GM18526 (cell line): Measurements from ENCODE around the gene TMEM72.

Source experiments
- POLR2A ChIP-seq: IDR thresholded peaks from 3 replicates; pipeline ENCODE4 v1.6.1; 2011; ENCODE audit not compliant: insufficient read length; ENCODE audit errors: extremely low read depth

Gene TMEM72

DNA sequence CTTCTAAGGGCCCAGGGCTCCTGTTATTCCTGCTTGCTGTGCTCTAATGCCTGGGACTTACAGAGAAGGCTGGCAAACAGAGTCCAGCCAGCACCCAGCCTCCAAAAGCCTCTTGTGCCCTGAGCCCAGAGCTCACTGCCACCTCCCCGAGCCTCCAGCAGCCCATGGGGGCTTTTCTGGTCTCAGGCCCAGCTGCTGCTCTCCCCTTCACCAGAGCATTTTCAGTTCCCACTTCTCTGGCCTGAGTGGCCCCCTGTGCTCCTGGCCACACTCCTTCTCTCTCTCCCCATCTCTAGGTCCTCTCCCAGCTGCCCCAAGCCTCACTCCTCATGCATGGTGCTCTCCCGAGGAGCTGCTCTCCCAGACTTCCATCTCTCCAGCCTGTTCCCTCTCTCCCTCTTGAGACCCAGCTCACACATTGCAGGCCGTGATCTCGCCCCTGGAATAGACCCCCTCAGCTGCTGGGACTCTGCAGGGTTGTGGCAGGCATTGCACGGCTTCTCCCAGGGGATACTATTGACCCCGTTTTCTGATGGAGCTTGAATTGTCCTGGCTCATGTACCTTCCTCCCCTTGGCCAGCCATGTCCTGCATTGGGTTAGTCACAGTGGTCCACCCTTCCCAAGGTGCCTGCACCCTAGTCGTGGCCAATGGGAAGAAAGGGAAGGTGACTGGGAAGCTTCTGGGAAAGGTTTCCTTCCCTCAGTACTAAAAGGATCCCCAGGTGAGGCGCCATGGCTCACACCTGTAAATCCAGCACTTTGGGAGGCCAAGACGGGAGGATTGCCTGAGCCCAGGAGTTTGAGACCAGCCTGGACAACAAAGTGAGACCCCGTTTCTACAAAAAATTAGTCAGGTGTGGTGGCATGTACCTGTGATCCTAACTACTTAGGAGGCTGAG, 39.4 kb downstream of the TMEM72 start:
- no peak for TF ChIP-seq POLR2A

DNA sequence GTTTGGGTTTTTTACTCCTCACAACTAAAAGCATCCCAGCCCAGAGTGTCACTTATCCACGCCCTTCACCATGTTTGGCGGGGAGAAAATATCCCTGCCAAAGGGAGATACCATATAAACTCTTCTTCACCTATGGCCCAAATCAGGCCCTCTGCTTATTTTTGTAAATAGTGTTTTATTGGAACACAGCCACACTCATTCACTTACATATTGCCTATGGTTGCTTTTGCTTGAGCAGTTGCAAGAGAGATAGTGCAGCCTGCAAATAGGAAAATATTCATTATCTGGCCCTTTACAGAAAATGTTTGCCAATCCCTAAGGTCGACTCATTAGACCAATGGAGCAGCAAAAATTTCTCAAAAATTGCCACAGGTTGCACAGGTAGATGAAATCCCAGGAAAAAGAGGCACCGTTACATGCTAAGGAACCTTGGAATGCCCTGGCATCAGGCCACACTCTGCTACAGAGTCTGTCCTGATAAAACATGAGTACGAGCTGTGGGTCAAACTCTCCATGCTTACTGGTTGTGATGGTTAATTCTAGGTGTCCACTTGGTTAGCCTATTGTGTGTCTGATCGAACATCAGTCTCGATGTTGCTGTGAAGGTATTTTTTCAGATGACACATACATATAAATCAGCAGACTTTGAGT, 40.6 kb downstream of the TMEM72 start:
- no peak for TF ChIP-seq POLR2A

DNA sequence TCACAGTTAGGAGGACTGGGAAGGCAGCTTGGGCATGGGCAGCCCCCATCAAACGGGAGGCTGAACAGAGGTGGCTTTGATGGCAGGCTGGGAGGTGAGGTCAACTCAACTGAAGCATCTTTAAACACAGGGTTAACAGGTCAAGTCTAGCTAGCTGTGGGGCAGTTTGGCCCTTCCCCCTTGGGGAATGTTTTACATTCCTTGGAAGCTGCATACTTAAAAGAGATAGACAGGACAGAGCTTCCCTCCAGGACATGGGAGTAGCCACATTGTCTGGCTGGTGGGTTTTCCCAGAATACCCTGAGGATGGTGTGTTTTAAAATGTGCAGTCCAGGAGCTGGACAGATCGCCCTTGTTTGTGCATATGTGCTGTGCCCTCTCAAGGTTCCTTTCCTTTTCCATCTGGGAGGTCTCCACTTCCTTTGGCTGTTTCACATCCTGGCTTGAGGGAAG, 41.7 kb downstream of the TMEM72 start:
- no peak for TF ChIP-seq POLR2A

DNA sequence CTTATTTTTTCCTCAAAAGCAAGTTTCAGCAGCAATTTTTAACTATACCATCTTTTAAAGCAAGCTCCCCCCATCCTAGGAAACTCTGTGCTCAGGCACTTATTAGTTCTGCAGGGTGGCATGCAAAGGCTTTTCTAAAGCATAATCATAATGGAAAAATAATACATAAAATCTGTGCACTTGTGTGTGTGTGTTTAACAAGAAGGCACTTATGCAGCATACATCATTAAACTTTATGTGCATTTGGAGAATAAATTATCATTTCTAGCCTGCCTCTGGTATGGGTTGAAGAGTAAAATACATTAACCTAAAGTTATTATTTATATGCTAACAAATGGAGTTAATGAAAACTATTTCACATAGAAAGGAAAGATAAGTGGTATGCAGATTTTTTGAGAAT, 42.9 kb downstream of the TMEM72 start:
- no peak for TF ChIP-seq POLR2A

DNA sequence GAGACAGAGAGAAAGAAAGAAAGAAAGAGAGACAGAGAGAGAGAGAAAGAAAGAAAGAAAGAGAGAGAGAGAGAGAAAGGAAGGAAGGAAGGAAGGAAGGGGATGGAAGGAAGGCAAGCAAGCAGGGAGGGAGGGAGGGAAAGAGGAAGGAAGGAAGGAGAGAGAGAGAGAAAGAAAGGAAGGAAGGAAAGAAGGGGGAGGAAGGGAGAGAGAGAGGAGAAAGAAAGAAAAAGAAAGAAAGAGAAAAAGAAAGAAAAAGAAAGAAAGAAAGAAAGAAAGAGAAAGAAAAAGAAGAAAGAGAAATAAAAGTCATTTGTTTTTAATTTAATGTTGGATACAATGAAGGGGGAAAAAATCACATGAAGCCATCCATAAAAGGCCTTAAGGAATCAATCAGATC, 43.8 kb downstream of the TMEM72 start:
- TF ChIP-seq POLR2A, result no peak

DNA sequence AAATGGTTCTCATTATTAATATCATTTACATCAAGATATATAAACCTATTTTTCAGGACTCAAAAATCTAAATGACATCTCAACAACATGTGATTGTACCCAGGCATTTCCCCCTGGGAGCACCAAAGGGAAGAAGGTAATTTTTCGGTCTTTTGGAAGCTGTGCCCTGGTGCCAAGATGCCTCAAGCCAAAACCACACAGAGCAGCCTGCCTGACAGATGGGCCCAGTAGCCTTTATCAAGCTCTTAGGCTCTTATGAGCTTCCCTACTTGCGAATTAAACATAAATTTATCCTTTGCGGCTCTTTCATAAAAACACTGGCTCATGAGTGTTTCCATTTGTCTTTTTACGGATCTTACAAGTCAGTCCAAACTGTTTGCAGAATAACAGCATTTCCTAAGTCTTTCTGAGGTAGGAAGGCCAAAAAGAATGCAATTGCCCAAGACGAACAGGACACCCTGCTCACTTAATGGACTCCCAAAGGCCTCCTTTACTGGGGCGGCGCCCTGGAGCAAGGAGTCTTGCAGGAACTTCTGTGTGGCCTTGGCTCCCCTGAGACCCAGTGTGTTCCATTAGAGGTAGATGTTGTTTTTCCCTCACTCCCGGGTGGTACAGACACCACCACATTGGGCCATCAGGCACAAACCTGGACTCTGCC, 44.4 kb downstream of the TMEM72 start:
- TF ChIP-seq POLR2A, result no peak

DNA sequence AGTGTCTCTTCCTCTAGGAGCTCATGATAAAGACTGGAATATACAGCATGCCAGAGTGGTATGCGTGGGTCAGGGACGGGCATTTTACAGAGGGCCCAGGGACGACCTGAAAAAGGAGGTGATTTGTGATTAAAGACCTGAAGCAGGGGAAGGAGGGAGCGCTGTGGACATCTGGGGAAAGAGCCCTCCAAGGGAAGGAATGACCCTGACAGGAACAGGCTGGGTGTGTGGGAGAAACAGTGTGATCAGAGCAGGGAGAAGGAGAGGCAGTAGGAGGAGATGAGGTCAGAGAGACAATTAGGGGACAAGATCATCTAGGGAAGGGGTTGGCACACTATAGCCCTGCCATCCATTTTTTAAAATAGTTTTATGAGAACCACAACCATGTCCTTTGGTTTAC, 45.1 kb downstream of the TMEM72 start:
- no peak for TF ChIP-seq POLR2A

DNA sequence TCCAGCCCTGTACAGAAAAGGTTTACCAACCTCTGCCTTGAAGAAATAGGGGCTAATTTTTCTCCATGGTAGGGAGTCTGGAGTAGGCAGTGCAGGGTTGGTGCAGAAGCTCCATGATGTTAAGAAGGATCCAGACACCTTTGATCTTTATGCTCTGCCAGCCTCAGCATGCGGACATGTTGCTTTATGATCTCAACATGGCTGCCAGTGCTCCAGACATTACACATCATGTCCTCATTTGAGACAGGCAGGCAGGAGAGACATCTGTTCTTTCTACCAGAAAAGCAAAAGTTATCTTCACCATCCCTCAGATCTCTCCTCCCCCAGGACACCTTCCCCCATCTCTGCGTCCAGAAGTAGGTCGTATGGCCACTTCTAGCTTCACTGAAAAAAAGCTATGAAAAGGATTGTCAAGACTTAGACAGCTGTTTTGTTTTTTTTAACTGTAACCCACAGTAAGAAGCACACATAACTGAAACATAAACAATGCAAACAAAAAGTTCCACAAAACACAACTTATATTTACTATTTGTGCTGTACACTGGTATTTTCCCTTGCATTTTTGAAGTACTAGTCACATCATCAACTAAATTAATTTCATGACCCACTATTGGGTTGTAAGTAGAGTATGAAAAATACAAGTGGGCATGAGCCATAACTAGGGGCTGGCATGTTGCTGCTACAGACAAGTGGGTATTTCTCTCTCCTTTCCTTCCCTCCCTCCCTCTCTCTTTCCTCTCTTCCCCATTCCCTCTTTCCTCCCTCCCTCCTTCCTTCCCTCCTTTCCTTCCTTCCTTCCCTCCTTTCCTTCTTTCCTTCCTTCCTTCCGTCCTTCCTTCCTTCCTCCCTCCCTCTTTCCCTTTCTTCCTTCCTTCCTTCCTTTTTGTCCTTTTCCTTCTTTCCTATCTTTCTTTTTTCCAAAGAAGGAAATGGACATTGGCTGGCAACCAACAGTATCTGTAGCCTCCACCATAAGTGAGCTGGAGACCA, 45.9 kb downstream of the TMEM72 start:
- no peak for TF ChIP-seq POLR2A

DNA sequence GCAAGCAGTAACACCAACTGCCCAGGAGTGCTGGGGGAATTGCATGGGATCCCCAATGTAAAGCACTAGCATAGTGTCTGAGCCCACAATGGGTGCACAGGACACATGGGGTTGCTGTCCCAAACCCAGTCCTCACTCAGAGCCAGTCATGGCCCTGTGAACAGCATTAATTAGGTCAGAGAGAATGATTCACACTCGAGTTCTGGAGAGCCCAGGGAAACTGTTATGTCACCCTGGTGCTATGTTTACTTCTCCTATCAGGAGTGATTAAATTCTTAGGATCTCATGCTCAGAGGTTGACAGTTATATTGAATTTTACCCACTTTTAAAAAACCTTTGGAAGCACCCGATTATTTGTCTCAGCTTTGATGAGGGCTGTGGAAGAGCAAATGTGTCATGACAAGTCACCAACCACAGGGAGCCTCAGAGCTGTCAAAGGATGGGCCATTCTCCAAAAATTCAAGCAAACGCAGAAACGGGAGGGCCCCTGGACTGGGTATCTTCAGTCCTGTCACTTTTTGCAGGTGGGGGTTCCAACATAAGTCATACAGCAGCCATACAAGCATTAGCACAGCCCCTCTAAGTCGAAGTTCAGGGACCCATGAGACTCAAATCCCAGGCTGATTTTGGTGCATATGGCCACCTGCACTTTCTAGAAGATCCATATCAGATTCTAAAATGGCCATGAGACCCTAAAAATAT, 47.2 kb downstream of the TMEM72 start:
- no peak for TF ChIP-seq POLR2A

DNA sequence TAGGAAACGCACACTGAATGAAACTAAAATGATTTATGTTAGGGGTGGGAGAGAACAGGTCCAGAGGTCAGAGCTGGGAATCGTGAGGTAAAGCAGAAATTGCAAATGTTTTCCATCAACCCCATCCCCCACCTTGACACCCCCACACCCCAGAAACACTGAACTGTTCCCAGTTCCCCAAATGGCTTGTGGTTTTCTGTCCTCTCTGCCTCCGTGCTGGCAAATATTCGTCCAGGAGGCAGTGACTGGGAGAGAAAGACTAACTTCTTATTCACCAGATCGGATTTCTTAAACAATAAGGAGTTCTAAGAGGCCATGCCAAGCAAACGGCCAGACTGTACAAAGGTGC, 47.7 kb downstream of the TMEM72 start:
- TF ChIP-seq POLR2A, result no peak

DNA sequence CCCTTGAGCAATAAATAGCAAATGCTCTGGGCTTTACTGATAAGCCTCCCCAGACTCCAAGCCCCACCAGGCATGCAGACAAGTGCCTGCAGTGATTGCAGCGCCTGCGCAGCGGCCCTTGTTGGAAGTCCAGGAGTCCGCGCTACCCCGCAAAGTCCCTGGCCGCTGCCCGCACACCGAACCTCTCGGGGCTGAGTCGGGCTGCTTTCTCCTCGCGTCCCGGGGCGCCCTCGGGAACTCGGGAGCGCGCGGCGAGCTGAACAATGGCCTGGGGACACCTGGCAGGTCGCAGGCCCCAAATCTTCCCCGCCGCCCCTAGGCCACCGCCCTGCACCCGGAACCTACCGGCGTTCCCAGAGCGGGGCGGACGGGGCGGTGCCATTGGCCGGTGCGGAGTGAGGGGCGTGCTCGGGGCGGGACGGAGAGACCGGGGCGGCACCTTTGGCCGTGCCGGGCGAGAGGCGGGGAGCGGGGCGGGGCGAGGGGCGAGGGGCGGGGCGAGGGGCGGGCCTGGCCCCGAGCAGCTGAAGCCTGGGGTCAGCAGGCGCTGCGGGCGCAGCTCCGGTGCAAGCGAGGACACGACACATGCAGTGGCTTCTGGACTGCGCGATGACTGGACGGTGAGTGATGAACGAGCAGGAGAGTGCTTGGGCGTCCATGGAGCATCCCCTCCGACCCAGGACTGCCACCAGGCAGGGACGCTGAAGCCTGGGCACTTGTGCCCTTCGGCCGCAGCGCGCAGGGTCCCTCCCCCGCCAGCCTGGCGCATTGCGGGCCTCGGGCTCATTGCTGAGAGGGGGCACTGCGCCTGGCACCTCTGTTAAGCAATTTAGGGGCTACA, 48.3 kb downstream of the TMEM72 start, which contains the start of gene RASSF4:
RASSF4 (plus strand) TSS at position 556 of the 841 bp plus-strand sequence. CDS start 10,401 bp downstream, outside the sequence.
- peak; percentile 90 for TF ChIP-seq POLR2A

DNA sequence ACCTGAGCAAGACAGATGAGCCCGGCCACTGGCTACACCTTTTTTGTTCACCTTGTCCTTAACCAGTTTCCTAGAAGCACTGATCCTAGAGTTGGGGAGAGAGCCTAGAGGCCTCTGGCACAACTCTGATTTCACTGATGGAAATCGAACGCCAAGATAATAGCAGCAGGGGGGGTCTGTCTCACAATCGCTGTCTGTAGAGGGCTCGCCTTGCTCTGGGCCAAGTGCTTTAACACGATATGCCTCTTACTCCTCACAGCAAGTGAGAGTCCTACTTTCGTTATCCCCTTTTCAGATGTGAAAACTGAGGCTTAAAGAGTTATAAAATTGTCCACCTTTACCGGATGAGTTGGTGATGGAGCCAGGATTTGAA, 48.9 kb downstream of the TMEM72 start:
- TF ChIP-seq POLR2A, result no peak

DNA sequence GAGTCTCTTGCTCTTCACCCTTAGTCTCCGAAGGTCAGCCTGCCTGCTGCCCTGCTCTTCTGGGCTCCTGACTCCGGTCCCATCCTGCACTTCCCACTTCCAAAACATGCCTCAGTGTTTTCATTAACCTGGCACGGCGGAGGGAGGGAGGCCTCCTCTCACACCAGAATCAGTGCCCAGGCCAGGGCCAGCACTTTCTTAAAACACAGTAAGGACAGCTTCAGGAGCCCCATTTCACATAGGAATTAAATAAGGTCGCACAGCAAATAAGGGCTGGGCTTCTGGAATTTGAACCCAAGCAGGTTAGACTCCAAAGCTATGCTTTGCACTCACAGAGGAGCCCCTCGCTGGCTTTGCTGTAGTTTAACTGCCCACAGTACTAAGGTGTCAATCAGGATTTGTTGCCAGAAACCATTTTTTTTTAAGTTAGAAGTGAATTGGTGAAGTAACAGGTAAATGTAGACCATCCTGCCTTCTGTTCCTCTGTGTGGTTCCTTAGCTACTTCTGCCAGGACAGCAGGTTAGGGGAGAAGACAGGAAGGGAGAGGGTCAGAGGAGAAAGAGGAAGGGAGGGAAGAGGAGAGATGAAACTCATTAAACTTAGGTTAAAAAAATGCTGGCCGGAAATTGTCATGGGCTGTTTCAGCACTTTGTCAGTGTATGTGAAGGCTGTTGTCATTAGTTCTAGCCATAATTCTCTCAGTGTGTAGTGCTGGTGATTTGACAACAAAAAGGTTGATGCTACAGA, 49.5 kb downstream of the TMEM72 start:
- TF ChIP-seq POLR2A, result no peak
